HG02970 (cell line): ENCODE data around the gene JCAD.
"Not testable (repeated sequence)": the region's sequence is repeated elsewhere in the genome, so short reads cannot be mapped to it uniquely, and the experiment has no call there.

Experiments
- ATAC-seq: cut with Tn5 transposase; IDR thresholded peaks from one replicate; pipeline ENCODE4 v1.9.1; 2021; ENCODE audit warnings: mild to moderate bottlenecking, moderate library complexity, moderate number of reproducible peaks; ENCODE audit not compliant: unreplicated experiment, low FRiP score

The JCAD gene

GRCh38 chr10:29994811-29995210 is 64.6 kb downstream of the JCAD start:
- ATAC-seq: no peak

DNA sequence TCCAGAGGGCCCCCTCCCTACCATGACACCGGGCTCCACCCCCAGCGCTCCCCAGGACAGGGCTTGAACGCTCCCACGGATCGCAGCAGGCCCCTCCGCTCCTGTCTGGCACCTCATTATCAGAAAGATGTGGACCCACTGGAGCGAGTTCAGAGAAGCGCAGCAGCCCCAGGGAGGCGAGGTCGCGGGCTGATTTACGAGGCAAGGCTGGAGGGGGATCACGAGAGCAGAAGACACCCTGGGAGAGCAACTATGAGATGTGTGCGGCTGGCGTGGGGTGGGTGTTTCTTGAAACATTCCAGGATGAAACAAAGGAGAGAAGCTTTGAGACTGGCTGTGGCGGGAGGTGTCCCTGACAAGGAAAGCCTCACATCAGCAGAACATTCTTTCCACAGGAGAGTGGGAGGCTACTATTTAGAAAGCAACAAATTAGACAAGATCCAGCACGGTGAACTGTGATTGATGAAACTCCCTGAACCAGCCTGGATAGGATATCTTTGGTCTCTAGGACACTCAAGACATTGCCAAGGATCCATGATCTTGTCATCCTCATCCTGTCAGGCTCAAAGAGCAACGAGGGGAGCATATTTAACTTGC is 66.0 kb downstream of the JCAD start:
- ATAC-seq: no peak

GRCh38 chr10:29992914-29993313 is 66.5 kb downstream of the JCAD start:
- no peak for ATAC-seq

- no peak for ATAC-seq
Measured at GRCh38 chr10:29991382-29991781, 68.0 kb downstream of the JCAD start.

DNA sequence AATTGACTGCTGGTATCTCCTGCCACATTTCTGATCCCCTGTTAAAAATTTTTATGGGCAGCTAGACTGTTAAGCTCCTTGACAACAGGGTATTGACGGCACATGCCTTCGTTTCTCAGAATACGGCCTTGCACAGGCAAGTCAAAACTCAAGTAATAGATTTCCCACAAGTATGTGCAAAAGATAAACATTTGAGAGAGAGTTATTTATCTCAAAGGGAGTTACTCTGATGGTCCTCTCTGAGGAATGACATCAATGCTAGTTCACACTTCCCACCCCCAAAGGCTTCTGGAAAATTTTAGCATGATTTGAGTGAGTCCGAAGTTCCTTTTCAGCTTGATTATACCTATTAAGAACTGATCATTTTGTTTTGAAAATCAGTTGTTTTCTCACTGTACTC is 71.9 kb downstream of the JCAD start:
- no peak for ATAC-seq

DNA sequence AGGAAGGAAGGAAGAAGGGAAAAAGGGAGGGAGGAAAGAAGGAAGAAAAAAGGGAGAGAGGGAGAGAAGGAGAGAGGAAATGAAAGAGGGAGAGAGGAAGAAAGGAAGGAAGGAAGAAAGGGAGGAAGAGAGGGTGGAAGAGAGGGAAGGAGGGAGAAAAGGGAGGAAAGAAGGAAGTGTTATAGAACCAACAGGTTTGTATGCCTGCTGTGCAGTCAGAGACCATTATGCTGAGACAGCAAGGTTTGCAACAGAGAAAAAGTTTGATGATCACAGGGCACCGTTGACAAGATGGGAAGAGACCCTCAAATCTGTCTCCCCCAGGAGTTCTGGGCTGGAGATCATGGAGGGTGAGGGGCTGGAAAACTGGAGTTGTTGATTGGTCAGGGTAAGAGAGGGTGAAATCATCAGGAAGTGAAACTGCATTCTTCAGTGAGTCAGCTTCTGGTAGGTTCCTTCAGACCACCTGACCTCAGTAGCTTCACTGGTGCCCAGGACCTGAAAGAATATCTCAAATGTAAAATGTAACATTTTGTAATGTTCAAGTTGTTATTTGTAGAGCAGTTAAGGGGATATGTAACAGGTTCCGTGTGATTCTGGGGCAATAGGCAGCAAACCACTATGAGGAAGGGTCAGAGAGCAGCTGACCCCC is 76.3 kb downstream of the JCAD start:
- ATAC-seq: no peak

GRCh38 chr10:29981510-29981909 is 77.9 kb downstream of the JCAD start:
- ATAC-seq: no peak

DNA sequence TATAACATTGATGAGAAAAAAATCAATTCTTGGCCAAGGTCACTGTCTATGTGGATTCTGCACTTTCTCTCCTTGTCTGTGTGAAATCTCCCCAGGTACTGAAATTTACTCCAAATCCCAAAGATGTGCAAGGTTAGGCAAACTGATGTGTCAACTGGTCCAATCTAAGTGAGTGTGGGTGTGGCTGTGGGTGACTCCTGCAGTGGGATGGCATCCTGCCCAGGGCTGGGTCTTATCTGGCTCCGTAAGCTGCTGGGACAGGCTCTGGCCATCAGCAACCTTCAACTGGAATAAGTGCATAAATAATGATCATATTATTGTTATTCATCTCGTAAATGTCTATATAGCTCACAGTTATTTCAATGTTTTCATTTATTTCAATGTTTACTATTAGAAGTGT is 79.3 kb downstream of the JCAD start:
- no peak for ATAC-seq

- not testable (repeated sequence) for ATAC-seq
Measured at GRCh38 chr10:29979421-29979779, 80.0 kb downstream of the JCAD start.

- no peak for ATAC-seq
Measured at GRCh38 chr10:29977171-29977570, 82.2 kb downstream of the JCAD start.

GRCh38 chr10:29976134-29976533 is 83.3 kb downstream of the JCAD start:
- ATAC-seq: no peak

- no peak for ATAC-seq
Measured at GRCh38 chr10:29974773-29975172, 84.6 kb downstream of the JCAD start.

GRCh38 chr10:29973921-29974320 is 85.5 kb downstream of the JCAD start:
- no peak for ATAC-seq

DNA sequence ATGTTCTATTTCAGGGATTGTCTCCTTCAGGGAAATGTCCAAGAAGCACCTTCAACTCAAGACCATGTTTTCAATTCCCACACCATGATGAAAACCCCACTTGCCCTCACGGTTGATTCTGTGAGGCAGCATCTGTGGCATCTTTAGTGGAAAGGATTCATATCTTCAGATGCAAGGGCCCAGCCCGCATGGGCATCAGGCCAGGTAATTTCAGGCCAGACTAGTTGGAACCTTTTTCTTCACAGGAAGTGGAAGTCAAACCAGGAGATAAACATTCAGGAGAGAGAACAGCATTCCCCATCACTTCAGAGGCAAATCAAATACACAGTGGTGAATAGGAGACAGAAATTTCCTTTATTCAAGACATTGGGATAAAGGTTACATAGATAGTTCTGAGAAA is 88.8 kb downstream of the JCAD start:
- ATAC-seq: no peak

DNA sequence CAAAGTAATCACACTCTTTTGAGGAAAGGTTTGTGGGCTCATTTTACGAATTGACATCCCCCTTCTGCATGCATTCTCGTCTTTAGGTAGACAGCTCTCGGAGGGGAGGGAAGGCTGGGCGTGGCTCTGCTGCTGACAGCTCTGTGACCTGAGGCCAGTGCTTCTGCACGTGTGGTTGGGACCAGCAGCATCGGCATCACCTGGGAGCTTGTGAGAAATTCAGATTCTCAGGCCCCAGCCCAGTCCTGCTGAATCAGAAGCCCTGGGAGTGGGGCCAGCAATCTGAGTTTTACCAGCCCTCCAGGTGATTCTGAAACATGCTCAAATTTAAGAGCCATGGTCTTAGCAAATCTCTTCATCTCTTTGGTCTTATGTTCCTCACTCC is 89.4 kb downstream of the JCAD start:
- no peak for ATAC-seq

DNA sequence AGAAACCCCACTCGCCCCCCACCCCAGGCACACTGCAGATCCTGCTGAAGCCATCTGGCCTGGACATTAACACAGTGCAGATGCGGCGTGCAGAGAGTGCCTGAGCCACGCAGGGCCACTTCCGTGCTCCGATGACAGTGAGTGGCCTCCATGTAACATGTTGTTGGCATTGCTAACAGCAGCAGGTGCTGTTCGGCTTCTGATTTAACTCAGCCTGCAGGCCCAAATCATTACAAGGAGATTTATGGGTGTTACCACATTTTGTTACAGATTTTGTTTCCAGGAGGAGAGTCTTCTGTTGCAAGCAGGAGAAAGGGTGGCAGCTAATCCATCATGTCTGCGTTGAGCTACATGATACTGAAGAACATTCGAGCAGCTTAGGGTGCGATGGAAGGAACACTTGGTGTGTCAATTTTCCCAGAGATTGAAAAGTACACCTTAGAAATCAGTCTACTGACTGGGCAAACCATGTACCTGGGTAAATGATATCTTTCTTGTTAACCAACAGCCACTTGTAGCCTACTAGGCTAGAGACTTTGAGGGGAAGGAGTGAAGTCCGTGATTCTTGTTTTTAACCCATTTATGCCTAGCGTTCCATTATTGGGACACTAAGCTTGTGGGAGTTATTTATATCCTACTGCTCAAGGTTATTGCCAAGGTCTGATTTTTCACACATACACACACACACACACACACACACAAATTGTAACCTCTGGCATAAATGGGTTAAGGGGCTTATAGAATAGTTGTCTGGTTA is 90.0 kb downstream of the JCAD start:
- no peak for ATAC-seq

DNA sequence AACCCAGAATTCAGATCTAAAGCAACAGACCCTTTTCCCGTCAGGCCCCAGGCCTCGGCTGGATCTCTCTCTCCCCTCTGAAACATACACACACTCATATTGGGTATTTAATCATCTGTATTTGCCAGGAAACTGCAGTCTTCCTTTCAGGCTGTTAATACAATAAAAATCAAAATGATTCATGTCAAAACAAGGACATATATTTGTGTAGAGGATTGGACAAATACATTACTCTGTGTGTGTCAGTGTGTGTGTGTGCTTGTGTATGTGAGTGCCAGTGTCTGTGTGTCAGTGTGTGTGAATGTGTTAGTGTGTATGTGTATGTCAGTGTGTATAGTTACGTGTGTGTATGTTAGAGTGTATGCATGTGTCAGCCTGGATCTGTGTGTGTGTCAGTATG is 90.8 kb downstream of the JCAD start:
- ATAC-seq: no peak

GRCh38 chr10:29966269-29966668 is 93.1 kb downstream of the JCAD start:
- no peak for ATAC-seq
